Activated B cell treated with CpG ODN at 0.5 μM for 24 hours (primary cell): ENCODE data around the gene CLEC12A. TPM values are rescaled to one million over a fixed set of nuclear protein-coding genes. Genes with fewer than 3 reads are reported as not detected.
A peak's percentile ranks its signal among the peaks of the same experiment; 100 is the strongest.

ENCODE experiments used
- ATAC-seq: fragments of 200-7000 bp; cut with Tn5 transposase; one replicate; pipeline ENCODE4 v1.10.0; 2021; ENCODE audit warnings: low read depth, mild to moderate bottlenecking, moderate library complexity
- CTCF ChIA-PET: fragments of 350-600 bp; sonication (Branson Sonifier 250); formaldehyde crosslinking; loops from one replicate; lab custom pipeline; 2021; ENCODE audit warnings: antibody characterized with exemption; lab: Charles Lee
- POLR2A ChIA-PET: fragments of 350-600 bp; sonication (Branson Sonifier 250); formaldehyde crosslinking; loops from one replicate; lab custom pipeline; 2021; ENCODE audit warnings: antibody characterized with exemption; lab: Charles Lee
- DNase-seq: peaks from one replicate; pipeline ENCODE4 v3.0.0; 2022
- H3K27ac Mint-ChIP-seq: one replicate; pipeline ENCODE4 v1.8.0; 2020; ENCODE audit warnings: mixed read lengths
- H3K27me3 Mint-ChIP-seq: one replicate; pipeline ENCODE4 v1.8.0; 2021; ENCODE audit warnings: mixed read lengths
- H3K36me3 Mint-ChIP-seq: one replicate; pipeline ENCODE4 v1.8.0; 2021; ENCODE audit warnings: low read depth, mixed read lengths
- H3K4me1 Mint-ChIP-seq: one replicate; pipeline ENCODE4 v1.8.0; 2021; ENCODE audit warnings: mixed read lengths
- H3K4me3 Mint-ChIP-seq: one replicate; pipeline ENCODE4 v1.8.0; 2020; ENCODE audit warnings: mild to moderate bottlenecking, mixed read lengths
- H3K9me3 Mint-ChIP-seq: one replicate; pipeline ENCODE4 v1.8.0; 2020; ENCODE audit warnings: mixed read lengths
- intact Hi-C: fragments of 100-400 bp; cut with micrococcal nuclease; formaldehyde crosslinking; loops from one replicate; pipeline ENCODE4 v1.15.1; 2024
- total RNA-seq: library from RNA; stranded (reverse); gene quantifications from 2 replicates; pipeline ENCODE4 v1.2.3, GENCODE V29; 2022
- TF ChIP-seq, protein P1 (sequence below): fragments of 200-600 bp; IDR thresholded peaks from one replicate; pipeline ENCODE4 v1.8.0; 2022; ENCODE audit warnings: antibody characterized with exemption, mild to moderate bottlenecking

CLEC12A gene
- 0.22 TPM in 1 of 2 replicates, not detected in the other for total RNA-seq

DNA sequence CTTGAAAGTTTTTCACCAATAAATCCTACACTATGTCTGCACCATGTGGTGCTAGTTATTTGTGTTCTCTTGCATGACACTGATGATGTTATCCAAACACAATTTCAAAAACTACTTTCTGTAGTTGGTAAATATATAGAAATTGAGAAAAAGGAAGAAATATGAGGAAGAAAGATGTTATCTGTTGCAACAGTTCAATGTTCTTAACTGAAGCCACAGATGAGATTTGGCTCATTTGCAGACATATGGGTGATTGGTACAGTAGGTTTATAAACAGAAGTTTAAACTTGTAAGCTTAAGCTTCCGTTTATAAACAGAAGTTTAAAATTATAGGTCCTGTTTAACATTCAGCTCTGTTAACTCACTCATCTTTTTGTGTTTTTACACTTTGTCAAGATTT lies at the start of gene CLEC12A:
TSS of gene CLEC12A (plus strand) at position 229 of the 400 bp plus-strand sequence. CDS start 188 bp downstream, outside the sequence.
- TF ChIP-seq, protein P1, sequence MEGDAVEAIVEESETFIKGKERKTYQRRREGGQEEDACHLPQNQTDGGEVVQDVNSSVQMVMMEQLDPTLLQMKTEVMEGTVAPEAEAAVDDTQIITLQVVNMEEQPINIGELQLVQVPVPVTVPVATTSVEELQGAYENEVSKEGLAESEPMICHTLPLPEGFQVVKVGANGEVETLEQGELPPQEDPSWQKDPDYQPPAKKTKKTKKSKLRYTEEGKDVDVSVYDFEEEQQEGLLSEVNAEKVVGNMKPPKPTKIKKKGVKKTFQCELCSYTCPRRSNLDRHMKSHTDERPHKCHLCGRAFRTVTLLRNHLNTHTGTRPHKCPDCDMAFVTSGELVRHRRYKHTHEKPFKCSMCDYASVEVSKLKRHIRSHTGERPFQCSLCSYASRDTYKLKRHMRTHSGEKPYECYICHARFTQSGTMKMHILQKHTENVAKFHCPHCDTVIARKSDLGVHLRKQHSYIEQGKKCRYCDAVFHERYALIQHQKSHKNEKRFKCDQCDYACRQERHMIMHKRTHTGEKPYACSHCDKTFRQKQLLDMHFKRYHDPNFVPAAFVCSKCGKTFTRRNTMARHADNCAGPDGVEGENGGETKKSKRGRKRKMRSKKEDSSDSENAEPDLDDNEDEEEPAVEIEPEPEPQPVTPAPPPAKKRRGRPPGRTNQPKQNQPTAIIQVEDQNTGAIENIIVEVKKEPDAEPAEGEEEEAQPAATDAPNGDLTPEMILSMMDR, result no peak
- ATAC-seq, result no peak
- DNase-seq, result no peak
- Mint-ChIP-seq H3K27me3 (peaks cover 21% of the 10 kb centered on the region), H3K27ac (no peak within 1 kb of the TSS), H3K36me3 (peaks cover 3% of the 10 kb centered on the region), H3K4me3 (no peak within 1 kb of the TSS), H3K4me1 (no peaks in the 10 kb centered on the region), H3K9me3 (peaks cover 10% of the 10 kb centered on the region)
- ChIA-PET POLR2A (no interaction called here), CTCF (no interaction called here)
- intact Hi-C loops, result no loop called here

DNA sequence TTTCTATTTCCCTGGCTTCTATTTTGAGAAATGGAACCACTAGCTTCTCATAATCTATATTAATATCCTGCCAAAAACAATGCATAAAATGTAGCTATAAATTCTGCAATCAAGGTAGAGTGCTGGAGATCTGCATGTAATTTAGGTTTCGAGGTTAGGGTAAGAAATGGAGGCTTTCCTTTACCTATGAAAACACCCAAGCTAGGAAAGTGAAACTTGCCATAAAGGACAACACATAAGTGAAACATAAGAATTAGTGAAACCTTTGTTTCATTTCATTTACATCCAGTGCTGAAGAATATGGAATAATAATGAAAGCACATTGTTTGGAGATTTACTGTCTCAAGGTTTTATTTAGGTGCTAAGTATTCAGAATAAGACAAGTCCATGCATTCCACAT lies 48.8 kb upstream of the CLEC12A start:
- intact Hi-C loops, result no loop called here
- Mint-ChIP-seq H3K36me3 (no peaks in the 10 kb centered on the region), H3K4me3 (no peak overlapping the region), H3K9me3 (no peaks in the 10 kb centered on the region), H3K4me1 (peaks cover 4% of the 10 kb centered on the region), H3K27me3 (peaks cover 23% of the 10 kb centered on the region), H3K27ac (no peak overlapping the region)
- ATAC-seq (no peak), DNase-seq (no peak)
- CTCF ChIA-PET, result interaction anchor here (0.5 to 1.6 kb wide), 5 partner anchors 13 to 172 kb away, joined by 3 to 5 read pairs (median 3); no protein-coding TSS in a partner anchor
- POLR2A ChIA-PET, result no interaction called here
- TF ChIP-seq, protein P1, result no peak

DNA sequence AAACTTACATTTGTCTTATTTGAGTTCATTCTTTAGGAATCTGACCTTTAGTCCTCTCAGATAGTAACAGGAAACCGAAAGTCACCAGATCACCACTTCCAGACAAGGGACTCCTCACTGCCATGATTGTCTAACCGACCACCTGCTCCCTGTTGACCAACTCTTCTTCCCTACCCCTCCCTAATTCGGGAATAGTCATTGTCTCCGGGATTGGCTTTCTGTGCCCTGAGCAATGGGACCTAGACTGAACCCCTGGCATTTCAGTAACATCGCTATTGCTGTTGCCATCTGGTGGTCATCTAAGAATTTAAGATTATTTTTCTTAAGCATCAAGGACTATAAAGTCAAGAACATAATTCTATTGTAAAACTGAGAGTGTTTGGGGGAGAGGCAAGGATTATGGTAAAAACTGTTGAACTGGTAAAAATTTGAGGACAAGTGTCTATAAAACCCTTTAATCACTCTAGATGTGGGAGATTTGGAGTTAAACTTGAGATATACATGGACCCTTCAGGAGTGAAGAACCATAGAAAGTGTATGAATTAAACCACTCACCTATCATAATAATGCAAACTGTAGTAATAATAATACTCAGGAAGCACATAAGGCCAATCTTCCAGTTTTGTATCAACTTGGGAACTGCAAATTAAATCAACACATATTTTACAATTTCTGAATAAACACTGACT lies 45.4 kb upstream of the CLEC12A start:
- DNase-seq, result no peak
- TF ChIP-seq, protein P1, result no peak
- POLR2A ChIA-PET, result no interaction called here
- CTCF ChIA-PET, result interaction anchor here (0.8 to 4.7 kb wide), 4 partner anchors 19 to 176 kb away, joined by 4 to 37 read pairs (median 20); no protein-coding TSS in a partner anchor
- no peaks in the 10 kb centered on the region for H3K36me3 Mint-ChIP-seq
- H3K27me3 Mint-ChIP-seq, result peaks cover 12% of the 10 kb centered on the region
- peak; percentile 40 for ATAC-seq
- no peak overlapping the region for H3K27ac Mint-ChIP-seq
- intact Hi-C loops, result loop anchor here (1.0 to 5.0 kb wide), 6 partner anchors 57 to 595 kb away; partner anchors contain the start of gene CLEC2B
- no peaks in the 10 kb centered on the region for H3K9me3 Mint-ChIP-seq
- peak overlapping the region; percentile 62 for H3K4me3 Mint-ChIP-seq
- peaks cover 4% of the 10 kb centered on the region for H3K4me1 Mint-ChIP-seq

DNA sequence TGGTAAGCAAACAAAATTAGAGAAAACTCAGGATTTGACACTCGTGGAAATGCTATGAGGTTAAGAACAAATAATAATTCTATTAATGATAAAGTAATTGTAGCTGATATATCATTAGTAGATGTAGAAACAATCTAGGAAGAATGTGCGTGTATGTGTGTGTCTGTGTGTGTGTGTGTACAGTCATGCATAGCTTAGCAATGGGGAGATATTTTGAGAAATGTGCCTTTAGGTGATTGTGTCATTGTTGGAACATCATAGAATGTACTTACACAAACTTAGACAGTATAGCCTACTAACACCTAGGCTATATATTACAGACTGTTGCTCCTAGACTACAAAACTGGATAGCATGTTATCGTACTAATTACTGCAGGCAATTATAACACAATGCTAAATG lies 44.3 kb upstream of the CLEC12A start:
- intact Hi-C loops, result loop anchor here (1.0 to 5.0 kb wide), 4 partner anchors 58 to 293 kb away; partner anchors contain the start of gene CLEC2B
- Mint-ChIP-seq H3K27me3 (peaks cover 11% of the 10 kb centered on the region), H3K27ac (no peak overlapping the region), H3K9me3 (no peaks in the 10 kb centered on the region), H3K4me3 (no peak overlapping the region), H3K4me1 (peaks cover 4% of the 10 kb centered on the region), H3K36me3 (no peaks in the 10 kb centered on the region)
- ChIA-PET POLR2A (interaction anchor here (0.5 kb wide), 1 partner anchor 269 kb away, joined by 5 read pairs; no protein-coding TSS in a partner anchor), CTCF (interaction anchor here (4.7 kb wide), 2 partner anchors 113 to 177 kb away, joined by 35 to 37 read pairs; no protein-coding TSS in a partner anchor)
- ATAC-seq (no peak), DNase-seq (no peak)
- TF ChIP-seq, protein P1, result no peak

DNA sequence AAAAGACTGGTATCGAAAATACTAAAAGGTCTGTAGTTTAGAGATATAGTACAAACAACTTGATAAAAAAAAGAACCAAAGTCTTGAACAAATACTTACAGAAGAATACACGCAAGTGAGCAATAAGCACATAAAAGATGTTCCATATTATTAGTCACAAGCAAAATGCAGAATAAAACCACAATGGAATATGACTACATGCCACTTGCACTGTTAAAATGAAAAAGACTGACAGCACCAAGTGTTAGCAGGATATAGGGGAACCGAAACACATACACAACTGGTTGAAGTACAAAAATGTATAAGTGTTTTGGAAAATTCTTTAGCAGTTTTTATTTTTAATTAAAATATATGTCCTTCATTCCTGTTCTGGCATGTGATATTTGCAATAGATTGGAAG lies 42.6 kb upstream of the CLEC12A start:
- H3K27me3 Mint-ChIP-seq, result peaks cover 3% of the 10 kb centered on the region
- peaks cover 4% of the 10 kb centered on the region for H3K4me1 Mint-ChIP-seq
- ChIA-PET CTCF (interaction anchor here (4.7 kb wide), 1 partner anchor 114 kb away, joined by 37 read pairs; no protein-coding TSS in a partner anchor), POLR2A (no interaction called here)
- ATAC-seq (no peak), DNase-seq (no peak)
- no peaks in the 10 kb centered on the region for H3K36me3 Mint-ChIP-seq
- no peak overlapping the region for H3K4me3 Mint-ChIP-seq
- intact Hi-C loops, result loop anchor here (5.0 kb wide), 1 partner anchor 131 kb away; no protein-coding TSS in a partner anchor
- no peaks in the 10 kb centered on the region for H3K9me3 Mint-ChIP-seq
- TF ChIP-seq, protein P1, result no peak
- H3K27ac Mint-ChIP-seq, result no peak overlapping the region
